GM19455 (cell line): ENCODE results near the gene IGF2R.
"Not testable (repeated sequence)": the region's sequence is repeated elsewhere in the genome, so short reads cannot be mapped to it uniquely, and the experiment has no call there.

Source experiments
- ATAC-seq: cut with Tn5 transposase; IDR thresholded peaks from one replicate; pipeline ENCODE4 v1.9.1; 2021; ENCODE audit not compliant: unreplicated experiment

The IGF2R gene

DNA sequence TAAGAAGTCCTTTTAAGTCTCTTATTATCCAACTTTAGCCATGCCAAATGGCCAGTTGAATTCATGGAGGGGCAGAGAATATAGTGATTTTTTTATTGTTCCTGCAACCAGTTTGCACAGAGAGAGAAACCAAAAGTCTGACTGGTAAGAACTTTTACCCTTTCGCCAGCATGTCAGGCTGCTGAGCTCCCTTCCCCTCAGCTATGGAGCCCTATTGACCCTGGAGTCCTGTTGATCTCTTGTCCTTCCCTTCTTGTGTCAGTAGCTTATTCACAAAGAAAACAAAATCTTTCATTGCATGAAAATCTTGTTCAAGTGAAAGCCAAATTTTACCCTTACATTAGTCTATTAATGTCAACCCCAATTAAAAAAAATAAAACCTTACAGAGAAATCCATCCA is 151.2 kb downstream of the IGF2R start:
- no peak for ATAC-seq

DNA sequence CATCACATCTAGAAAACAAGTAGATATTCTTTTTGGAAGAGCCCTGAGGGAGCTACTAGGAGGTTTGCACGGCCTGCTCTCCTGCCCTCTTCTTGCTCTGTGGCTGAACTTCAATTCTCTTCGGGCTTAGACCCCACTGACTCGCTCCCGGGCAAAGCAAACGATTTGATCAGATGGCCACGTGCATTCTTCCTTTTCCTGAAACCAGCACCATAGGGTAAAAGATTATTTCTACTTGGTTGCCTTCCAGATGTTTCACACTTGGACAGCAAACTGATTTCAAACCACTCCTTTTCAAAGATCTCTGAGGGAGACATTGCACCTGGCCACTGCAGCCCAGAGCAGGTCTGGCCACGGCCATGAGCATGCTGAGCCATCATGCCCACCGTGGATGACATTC is 152.7 kb downstream of the IGF2R start, which contains the start of gene SLC22A1:
Gene SLC22A1 (plus strand): TSS at position 258 of the 400 bp plus-strand sequence. CDS start 121 bp downstream, at position 379.
- no peak for ATAC-seq

DNA sequence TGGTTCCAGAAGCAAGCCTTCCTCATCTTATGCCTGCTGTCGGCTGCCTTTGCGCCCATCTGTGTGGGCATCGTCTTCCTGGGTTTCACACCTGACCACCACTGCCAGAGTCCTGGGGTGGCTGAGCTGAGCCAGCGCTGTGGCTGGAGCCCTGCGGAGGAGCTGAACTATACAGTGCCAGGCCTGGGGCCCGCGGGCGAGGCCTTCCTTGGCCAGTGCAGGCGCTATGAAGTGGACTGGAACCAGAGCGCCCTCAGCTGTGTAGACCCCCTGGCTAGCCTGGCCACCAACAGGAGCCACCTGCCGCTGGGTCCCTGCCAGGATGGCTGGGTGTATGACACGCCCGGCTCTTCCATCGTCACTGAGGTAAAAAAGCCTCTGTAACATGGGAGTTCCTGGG is 153.1 kb downstream of the IGF2R start:
- no peak for ATAC-seq

DNA sequence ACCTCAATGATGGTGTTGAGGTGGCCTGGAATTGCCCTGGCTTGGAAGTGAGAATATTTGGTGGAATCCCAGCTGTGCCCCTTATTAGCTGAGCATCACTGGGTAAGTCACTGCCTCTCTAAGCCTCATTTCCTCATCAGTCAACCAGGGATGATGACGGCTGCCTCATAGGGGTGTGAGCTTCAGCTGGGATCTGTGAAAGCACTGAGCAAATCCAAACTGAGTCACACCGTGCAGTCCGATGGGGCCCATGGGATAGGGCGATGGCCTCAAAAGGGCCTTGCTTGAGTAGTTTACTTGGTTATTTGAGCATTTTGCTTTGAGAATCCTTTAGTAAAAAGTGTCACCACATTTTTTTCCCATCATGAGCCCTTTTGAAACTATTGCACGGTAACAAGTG is 153.9 kb downstream of the IGF2R start:
- no peak for ATAC-seq

DNA sequence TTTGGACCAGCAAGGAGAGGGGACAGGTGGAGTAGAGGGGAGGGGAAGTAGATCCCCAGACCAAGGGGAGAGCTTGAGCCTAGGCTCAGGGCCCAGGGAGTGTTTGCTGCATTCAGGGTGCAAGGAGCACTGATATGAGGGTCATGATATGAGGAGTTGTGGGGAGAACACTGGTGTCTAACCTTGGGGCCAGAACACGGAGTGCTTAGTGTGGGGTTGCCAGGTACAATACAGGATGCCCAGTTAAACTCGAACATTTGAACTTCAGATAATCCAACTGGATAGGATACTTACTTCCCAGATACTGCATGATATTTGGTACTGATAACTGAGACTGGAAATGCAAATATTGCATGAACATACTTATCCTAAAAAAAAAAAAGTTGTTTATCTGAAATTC is 155.1 kb downstream of the IGF2R start:
- ATAC-seq, result no peak

DNA sequence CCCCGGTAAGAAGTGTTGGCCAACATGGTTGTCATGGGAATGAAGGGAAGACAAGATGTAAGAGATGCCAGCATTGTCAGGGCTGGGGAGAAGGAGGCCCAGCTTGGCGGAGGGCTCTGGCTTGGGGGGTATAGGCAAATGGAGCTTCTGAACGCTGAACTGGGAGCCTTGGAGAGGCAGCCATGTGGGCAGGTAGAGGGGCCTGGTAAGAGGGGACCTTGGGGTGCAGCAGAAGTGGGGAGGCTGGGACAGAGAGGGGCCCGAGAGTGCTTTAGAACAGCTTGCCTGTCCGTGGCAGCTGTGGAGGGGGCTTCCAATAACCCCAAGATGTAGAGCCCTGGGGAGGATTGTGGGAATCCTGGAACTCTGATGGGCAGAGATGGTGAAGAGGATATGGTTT is 155.7 kb downstream of the IGF2R start:
- no peak for ATAC-seq

DNA sequence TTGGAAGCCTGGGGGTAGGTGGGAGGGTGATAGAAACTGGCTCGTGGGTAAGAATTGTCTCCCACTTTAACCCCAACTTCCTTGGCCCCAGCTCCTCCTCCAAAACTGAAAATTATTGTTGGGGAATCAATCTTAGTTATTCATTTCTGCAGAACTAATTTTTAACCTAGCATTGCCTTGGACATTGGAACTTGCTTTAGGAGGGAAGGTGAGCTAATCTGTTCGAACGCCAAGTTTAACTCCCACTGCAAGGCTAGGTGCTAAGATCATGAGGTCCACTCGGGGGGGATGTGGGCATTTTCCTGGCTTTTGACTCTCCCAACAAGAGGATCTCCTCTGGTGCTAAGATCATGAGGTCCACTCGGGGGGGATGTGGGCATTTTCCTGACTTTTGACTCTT is 156.2 kb downstream of the IGF2R start:
- not testable (repeated sequence) for ATAC-seq

DNA sequence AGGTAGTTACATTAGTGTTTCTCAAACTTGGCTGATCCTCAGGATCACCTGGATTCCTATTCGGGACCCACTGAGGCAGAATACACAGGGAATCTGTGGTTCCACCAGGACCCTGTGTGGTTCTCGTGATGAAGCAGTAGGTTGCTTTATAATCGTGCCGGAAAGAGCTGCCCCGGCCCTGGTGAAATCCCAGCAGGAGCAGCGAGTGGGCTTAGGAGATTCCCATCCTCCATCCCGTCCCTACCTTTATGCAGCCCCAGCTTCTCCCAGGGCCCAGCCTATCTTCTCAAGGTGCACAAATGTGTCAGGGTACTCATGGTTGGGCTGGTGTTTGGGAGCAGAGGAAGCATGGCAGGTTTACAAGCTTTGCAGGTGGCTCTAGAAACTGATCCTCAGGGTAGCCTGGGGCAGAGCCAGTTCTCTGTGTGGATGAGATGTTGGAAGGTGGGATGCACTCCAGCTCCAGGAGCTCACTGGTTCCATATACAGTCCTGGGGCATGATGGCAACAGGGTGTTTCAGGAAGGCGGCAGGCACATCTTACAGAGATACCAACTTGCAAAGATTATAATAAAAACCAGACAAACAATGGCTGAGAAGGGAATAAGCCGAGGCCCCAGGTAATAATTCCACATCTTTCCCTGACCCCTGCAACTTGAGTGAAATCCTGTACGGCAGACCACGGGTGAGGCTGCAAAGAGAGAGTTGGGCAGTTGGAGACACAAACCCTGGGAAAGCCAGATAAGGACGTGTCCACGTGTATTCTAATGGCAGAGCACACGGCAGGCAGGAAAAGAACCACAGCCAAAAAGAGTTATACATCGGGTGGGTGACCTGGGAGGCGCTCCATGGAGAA is 158.6 kb downstream of the IGF2R start:
- ATAC-seq, result no peak

DNA sequence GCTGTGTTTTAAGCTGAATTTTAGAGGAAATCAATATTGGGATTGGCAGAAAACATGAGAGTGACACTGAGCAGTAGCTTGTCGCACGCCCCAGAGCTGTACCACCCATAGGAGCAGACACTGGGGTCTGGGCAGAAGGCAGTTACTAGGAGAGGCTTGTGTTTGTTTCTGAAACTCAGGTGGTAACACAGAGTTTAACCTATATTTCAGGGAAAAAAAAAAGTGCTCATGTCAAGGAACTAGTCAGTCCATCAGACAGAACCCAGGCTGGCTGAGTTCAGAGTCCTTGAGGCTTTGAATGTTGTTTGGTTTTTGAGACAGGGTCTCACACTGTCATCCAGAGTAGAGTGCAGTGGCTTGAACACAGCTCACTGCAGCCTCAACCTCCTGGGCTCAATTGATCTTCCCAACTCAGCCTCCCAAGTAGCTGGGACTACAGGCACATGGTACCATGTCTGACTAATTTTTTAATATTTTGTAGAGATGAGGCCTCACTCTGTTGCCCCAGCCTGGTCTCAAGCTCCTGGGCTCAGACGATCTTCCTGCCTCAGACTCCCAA is 159.3 kb downstream of the IGF2R start:
- no peak for ATAC-seq

DNA sequence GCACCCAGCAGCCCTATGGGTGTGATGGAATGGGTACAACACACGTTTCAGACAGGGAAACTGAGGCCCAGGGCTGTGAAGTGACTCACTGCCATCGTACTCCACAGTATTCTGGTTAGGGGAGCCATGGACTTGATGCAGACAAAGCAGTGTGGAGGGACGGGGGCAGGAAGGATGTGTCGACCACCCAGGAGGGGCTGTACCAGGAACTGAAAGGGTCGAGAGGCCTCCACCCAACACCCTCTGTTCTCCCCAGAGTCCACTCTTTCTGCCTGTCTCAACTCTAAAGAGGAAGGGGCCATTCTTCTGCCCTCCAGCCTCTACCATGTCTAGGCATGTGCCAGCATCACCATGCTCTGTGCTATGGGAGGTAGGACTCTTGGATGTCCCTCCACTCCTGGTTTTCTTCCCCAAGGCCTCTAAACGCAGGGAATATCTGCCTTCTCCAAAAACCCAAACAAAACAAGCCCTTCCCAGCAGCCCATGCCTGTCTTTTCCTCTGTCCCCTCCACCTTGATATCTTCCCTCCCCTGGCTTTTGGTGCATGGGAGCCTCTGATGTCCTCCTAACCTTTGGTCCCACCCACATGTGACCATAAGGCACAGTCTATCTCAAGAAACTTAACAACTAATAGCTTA is 160.1 kb downstream of the IGF2R start:
- ATAC-seq, result no peak

DNA sequence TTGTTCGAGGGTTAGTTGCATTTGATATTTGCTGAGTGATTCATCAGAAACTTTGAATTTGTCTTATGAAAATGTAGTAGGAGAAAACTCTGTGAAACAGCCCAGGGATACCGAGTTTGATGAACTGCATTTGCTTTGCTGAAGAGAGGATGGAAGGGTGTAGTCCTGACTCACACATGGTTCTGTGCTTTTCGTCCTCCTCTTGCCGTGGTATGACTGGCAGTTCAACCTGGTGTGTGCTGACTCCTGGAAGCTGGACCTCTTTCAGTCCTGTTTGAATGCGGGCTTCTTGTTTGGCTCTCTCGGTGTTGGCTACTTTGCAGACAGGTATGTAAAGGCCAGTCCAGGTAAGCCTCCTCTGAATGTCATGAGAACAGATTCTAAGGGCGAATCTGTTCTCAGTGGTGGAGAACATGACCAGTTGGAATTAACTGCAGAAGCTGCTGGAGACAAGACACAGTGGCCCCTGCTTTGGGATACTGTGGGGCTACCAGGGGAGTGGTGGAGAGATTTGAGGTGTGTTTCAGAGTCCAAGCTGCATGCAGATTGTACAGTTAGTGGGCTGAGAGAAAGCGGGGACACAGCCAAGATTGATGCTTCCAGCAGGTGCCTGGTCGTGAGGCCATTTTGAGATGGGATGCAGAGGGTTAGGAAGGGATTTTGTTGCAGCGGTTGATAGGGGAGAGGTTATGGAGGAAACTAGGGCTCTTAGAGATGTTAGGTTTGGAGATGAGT is 161.2 kb downstream of the IGF2R start:
- ATAC-seq, result no peak

DNA sequence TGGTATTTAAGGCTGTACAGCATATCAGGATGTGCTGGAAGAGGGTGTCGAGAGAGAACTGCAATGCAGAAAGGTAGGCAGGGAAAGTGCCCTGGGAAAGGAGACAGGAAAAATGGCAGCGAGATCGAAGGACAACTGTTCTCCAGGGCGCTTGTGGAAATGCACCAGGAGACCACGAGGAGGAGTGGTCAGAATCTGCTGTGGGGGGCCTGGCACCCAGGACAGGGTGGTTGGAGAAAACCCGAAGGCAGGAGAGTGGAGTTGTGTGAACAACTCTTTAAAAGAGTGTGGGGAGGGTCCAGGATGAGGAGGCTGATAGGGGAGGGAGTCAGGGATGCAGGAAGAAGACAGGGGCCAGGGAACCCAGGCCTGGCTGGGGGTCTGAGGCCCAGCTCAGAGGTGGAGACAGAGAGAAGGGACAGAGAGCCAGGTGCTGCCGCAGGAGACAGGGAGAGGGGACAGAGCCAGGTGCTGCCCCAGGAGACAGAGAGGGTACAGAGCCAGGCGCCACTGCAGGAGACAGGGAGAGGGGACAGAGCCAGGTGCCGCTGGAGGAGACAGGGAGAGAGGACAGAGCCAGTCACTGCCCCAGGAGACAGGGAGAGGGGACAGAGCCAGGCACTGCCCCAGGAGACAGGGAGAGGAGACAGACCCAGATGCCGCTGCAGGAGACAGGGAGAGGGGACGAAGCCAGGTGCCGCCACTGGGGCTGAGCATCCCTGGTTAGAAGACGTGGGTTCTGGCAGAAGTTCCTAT is 162.0 kb downstream of the IGF2R start:
- ATAC-seq, result no peak

DNA sequence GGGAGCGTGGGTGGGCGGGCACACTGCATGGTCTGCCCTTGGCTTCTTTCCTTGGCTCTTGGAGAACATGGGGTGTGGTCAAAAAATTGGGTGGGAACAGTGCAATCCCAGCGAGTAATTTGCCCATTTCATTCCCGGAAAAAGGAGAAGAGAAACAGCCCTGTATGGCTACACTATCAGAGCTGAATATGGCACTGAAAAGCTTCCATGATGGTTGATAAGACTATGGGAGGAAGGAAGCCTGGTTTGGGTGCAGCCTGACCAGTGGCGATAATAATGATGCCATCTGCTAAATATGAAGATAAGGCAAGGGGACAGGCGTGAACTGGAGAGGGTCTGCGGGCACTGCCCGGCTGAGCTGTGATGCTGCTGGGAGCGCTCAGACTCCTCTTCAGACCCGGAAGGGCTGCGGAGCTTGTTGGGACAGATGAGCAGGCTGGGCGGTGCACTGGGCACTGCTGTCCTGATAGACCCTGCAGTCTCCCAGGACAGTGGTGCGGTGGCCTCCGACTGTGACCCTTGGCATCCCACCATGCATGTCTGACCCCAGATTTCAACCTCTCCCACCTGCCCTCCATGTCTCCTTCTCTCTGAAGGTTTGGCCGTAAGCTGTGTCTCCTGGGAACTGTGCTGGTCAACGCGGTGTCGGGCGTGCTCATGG is 162.9 kb downstream of the IGF2R start:
- ATAC-seq, result no peak

DNA sequence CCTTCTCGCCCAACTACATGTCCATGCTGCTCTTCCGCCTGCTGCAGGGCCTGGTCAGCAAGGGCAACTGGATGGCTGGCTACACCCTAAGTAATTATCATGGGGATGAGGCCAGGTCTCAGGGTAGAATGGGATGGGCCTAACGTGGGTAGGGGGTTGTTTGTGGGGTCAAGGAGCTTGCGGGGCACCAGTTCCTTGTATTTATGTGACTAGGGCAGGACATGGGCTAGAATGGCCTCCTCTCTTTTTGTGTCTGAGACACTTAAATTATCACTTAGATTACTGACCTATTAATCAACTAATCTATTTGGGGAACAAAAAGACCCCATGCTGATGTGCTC is 163.4 kb downstream of the IGF2R start:
- ATAC-seq, result no peak

DNA sequence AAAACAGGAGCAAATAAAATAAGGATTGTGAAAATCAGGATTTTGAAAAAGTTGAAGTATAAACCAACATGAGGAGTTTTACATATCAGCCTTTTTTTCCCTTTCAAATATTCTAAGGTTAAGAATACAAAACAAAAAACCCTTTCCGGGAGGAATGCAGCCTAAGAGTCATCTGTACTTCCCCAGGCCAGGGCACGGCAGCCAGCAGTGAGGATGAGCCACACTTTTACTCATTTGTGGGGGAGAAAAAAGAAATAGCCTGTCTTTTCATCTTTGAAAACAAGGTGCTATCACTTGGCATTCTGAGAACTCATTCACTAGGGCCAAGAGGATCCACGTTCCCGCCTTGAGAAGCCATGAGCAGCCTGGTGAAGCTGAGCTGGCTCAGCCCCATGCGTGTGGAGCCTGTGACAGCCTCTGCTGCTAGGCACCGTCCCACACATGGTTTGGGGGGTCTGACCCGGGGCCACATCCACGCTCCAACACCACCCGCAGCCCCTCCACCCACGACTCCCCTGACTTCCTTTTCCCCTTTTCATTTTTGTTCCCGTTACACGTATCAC is 164.0 kb downstream of the IGF2R start:
- no peak for ATAC-seq

DNA sequence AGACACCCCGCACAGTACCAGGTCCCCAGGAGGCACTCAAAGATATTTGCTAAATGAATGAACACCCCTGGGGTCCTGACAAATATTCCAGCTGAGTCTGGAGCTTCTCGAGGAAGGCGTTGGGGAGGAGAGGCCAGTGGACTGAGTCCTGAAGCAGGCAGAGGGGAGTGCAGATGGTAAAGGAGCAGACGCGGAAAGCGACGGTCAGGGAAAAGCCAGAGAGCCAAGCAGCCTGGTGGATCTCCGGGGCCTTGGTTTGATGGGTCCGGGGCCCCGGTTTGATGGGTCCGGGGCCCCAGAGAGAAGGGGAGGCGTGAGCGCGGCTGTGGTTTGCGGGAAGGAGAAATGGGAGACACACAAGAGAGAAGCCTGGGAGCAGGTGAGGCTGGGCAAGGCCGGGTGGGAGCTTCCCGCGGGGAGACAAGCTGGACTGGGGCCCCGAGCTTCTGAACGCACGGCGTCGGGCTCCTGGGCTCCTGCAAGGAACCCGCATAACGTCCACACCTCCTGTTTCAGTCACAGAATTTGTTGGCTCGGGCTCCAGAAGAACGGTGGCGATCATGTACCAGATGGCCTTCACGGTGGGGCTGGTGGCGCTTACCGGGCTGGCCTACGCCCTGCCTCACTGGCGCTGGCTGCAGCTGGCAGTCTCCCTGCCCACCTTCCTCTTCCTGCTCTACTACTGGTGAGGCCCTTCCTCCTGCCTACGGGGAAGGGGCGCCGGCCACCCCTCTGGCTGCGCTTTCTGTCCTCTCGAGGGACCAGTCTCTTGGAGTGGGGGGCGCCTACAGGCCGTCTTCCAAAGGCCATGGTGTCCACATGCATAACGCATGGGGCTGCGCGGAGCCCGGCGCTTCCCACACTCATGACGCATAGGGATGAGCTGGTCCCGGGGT is 164.8 kb downstream of the IGF2R start:
- no peak for ATAC-seq

DNA sequence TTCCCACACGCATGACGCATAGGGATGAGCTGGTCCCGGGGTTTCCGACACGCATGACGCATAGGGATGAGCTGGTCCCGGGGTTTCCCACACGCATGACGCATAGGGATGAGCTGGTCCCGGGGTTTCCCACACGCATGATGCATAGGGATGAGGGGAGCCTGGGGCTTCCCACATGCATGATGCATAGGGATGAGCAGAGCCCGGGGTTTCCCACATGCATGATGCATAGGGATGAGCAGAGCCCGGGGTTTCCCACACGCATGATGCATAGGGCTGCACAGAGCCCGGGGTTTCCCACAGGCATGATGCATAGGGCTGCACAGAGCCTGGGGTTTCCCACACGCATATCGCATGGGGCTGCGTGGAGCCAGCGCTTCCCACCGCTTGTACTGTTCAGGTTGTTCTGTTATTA is 165.5 kb downstream of the IGF2R start:
- not testable (repeated sequence) for ATAC-seq

DNA sequence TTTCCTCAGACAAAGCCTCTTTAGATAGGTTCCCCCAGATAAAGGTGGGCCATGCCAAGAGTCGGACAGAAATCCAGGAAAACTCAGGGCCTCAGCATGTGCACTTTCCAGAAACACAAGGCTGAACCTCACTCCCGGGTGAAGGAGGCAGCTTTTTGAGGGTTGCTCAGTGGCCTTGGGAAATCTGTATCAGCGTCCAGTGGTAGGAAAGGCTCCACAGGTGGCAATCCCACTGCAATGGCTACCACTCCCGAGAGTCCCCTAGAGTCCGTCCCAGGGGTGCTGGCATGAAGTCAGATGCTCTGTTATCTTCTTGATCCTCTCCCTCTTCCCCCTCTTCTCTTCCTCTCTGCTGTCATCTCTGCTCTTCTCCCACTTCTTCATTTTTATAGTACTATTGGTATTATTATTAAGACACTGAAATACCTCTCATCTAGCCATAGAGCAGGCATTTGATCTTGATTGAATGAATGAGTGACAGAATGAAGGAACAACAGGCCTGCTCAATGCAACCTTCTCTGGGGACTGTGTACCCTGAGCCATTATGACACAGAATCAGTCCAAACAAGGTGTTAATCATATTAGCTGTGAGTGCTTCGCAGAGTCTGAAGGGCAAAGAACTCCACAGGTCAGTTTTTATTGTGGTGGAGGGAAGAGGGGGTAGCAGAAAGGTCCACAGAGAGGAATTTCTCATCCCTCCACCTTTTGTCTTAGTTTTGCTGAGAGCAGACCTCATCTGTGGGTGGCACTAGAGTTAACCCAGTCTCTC is 166.1 kb downstream of the IGF2R start:
- no peak for ATAC-seq
